Measurements from ENCODE around the gene EVC2.

EVC2 gene

DNA sequence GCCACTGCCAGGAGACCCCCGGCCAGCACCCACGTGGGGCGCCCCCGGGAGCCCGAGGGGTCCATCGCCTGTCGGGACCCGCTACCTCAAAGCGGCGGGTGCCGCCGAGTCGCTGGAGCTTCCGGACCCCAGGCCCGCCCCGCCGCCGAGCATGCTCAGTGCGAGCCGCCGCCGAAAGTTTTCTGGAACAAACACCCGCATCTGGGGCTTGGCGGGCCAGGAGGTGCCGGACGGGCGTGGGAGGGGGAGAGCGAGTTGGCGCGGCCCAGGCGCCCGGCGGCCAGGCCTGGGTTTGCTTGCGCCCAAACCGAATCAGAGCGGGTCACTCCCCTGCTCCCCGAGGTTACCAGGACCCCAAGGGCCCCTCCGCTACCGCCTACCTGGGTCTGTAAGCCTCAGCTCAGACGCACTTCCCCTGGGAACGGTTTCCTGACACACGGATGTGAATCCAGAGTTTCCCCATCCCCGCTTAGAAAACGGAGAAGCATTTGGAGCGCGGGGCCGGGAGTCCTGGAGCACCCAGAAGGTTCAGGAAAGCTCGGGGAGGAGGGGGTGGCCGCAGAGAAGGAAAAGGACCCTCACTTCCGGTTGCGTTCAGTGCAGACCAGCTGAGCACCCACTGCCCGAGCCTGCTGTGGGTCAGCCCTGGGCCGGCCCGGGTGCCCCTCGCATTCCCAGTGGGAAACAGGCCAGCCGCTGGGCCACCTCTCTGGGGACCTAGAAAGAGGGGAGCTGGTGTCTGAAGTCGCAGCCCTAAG lies at the start of gene EVC2:
Gene EVC2 (minus strand): TSS at position 111 of the 758 bp plus-strand sequence. CDS start 46 bp downstream, at position 65.
- no peak for DNase-seq

DNA sequence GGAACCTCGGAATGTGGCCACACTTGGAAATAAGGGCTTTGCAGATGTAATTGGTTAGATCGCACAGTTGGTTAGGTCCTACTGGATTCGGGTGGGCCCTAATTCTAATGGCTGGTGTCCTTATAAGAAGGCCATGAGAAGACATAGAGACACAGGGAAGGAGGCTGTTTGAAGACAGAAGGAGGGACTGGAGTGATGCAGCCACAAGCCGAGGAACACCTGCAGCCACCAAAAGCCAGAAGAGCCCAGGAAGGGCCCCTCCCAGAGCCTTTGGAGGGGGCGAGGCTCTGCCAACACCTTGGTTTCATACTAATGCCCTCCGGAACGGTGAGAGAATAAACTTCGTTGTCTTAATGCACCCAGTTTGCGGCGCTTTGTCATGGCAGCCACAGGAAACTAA lies 49.6 kb upstream of the EVC2 start:
- no peak for DNase-seq

DNA sequence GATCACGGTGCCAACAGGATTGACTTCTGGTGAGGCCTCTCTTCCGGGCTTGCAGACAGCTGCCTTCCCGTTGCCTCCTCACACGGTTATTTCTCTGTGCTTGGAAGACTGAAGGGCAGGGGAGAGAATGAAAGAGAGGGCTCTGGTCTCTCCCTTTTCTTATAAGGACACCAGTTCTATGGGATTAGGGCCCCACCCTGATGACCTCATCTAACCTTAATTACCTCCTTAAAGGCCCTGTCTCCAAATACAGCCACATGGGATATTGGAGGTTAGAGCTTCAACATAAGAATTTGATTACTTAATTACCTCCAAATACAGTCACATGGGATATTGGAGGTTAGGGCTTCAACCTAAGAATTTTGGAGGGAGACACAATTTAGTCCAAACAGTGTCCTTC lies 49.2 kb upstream of the EVC2 start:
- no peak for DNase-seq

DNA sequence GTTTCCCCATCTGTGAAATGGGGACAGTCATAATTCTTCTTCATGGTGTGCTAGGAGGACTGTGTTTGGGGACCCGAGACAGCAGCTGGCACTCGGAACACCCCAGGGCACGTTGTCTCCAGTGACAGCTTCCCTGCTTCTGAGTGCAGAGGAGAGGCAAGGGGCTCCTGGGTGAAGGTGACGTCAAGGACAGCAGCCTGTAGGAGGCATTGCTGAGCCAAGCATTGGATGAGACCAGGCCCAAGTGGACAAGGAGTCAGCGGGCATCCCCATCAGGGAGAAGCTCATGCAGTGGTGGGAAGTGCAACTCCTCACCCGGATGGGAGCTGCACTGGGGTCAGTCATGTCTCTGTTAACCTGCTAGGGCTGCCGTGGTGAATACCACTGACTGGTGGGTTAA lies 48.7 kb upstream of the EVC2 start:
- DNase-seq: no peak

GRCh38 chr4:5756271-5756670 lies 47.9 kb upstream of the EVC2 start:
- DNase-seq: no peak

DNA sequence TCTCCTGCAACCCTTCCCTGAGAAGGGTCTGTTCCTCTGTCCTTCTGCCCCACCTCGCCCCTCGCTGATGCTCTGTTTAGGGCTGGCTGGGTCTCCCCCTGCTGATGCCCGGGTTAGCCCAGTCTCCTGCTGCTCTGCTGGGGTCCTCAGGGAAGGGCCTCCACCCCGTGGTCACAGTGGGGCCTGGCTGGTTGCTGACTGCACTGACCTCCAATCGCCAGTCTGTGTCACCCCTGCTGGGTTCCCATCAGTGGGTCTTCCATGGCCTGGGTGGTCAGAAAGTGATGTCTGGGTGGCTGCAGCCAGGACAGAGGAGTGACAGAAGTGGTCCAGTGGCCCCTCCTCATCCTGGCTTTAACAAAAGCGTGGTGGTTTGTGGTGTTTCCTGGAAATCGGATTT lies 47.3 kb upstream of the EVC2 start:
- no peak for DNase-seq

GRCh38 chr4:5755161-5755560 lies 46.8 kb upstream of the EVC2 start:
- DNase-seq: no peak

DNA sequence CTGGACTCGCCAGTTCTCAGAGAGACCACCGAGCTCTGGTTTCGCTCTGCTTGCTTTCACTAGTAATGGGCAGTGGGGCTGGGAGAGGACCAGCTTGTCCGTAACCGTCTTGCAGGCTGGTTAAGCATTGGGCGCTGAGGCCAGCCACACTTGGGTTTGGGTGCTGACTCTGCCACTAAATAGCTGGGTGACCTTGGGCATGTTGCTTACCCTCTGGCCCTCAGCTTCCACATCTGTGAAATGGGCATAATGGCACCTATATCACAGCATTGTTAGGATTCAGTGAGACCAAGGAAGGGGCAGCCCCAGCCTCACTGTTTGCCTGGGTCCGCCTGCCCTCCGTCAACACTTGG lies 46.1 kb upstream of the EVC2 start:
- DNase-seq: no peak

GRCh38 chr4:5753766-5754528 lies 45.6 kb upstream of the EVC2 start:
- no peak for DNase-seq

DNA sequence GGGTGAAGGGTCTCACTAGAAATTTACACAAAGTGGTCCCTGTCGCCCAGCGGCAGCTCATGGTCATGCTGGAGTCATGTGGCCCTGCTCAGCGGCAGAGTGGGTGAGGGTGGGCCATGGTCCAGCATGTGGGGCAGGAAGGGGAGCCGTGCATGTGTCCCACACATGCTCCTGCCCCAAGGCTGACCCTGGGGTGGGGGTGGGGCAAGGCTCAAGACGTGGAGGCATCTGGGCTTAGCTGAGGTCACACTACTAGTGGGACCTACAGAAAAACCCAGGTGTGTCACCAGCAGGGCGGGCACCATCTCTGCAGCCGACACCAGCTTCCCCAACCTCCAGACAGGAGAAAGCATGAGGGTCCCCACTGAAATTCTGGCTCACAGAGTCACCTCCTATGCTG lies 45.0 kb upstream of the EVC2 start:
- DNase-seq: no peak

DNA sequence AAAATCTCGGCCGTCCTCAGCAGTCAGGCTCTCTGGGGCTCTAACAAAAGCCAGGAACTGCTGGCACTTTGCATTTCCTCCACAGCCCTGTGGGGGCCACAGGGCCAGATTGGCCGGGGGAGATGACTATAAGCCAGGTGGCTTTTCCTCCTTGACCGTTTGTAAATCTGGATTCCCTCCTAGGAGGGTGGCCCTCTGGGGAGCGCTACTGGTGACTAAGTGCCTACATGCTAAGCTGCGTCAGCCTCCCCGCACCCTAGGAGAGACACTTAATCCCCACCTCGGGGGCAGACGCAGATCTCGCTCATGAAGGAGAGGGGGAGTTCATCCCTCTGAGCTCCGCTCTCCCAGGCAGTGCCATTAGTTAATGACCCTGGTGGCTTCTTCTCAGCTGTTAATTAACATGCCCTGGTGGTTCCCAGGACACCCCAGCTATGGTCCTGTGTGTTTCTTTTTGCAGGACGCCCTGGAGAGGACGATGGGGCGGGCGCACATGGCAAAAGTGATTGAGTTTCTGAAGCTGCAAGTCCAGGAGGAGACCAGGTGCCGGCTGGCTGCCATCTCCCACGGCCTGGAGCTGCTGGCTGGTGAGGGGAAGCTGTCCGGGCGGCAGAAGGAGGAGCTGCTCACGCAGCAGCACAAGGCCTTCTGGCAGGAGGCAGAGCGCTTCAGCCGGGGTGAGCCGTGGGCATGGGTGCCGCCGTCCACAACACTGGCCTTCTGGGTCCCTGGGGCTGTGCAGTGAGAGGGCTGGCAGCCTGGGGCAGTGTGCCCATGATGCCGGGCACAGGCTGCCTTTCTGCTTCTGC lies 44.2 kb upstream of the EVC2 start:
- no peak for DNase-seq

GRCh38 chr4:5751666-5752375 lies 43.5 kb upstream of the EVC2 start:
- DNase-seq: no peak

- DNase-seq: no peak
Observed at GRCh38 chr4:5750946-5751665, 42.7 kb upstream of the EVC2 start.

DNA sequence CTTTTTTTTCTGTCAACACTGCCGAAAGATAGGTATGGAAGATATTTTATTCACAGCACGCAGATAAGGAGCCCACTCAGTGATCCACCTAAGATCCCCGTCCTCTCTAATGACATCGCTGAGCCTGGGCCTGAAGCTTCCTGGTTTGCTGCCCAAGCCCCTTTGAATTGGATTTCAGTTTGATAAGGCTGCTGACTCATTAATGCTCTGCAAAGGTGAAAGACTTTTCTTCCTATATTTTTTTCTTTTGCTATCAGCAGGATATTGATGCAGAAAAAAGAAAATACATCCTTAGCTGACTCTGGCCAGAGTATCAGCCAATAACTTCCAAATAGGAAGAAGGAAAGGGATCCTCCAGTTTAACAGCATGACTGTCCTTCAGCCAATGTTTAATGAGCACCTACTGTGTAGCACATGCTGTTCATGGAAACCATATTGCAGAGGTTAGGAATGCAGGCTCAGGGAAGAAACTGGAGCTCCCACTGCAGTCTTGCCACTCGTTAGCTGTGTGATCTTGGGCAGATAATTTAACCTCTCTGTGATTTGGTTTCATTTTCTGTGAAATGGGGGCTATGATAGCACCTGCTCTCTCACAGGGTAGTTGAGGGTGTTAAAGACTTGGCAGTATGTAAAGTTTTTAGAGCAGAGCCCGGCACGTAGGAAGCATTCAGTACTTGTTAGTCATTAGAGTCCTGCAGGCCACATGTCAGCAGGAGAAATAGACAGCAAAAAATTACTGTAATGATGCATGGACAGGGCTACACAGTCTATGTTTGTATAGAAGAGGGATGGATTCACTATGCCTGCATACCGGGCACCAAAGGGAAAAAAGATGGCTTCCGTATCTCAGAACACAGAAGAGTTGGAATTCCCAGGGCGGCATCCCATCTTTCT lies 41.9 kb upstream of the EVC2 start:
- DNase-seq: no peak

DNA sequence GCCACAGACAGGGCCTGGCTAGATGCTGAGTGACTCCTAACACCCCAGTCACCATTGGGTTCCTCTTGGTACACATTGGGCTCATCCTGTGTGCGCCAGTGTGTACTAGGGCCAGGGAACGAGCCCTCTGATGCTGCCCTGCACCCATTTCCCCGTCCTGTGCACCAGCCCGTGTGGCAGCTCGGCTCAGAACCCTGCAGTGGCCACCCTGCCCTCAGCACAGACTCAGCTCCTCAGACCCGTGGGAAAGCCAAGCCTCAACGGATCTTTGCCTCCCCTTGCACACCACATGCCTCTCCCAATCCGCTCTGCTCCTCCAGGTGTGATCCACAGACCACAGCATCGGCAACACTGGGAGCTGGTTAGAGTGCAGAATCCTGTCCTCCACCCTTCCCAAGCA lies 41.2 kb upstream of the EVC2 start:
- no peak for DNase-seq

GRCh38 chr4:5747738-5748375 lies 39.5 kb upstream of the EVC2 start:
- no peak for DNase-seq

DNA sequence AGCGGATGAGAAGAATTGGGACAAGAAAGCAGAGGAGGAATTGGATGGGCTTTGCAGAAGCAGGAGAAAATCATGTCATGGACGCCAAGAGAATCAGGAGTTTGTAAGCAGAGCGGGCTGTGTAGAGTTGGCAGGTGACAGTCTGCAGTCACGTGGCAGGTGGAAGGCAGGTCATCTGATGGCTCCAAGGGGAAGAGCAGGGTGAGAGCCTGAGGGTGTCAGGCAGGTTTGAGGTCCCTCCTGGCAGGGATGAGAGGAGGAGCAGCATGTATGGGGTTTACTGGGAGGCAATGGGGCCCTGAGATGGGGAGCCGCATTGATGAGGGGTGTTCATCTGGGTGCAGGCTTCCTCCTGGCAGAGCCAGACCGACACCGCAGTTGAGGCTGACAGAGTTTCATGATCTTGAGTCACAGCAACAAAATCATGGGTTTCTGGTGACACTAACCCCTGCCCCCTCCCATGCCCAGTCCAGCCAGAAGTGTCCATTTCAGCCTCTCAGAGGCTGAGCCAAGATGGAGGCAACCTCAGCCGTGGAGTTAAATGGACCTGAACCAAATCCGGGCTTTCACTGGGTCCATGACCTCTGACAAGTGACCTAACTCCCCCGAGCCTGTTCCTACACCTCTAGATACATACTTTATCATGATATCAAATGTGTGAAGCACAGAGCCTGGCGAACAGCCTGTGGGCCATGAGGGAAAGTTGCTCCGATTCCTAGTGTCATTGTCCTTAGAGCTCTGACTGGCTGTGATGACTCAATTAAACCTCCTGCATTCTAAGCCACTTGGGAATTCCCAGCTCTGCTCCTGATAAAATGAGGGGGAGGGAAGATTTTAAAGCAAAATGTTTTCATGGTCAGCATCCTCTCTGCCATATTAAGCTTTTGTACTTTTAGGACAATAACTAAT lies 38.7 kb upstream of the EVC2 start:
- no peak for DNase-seq

DNA sequence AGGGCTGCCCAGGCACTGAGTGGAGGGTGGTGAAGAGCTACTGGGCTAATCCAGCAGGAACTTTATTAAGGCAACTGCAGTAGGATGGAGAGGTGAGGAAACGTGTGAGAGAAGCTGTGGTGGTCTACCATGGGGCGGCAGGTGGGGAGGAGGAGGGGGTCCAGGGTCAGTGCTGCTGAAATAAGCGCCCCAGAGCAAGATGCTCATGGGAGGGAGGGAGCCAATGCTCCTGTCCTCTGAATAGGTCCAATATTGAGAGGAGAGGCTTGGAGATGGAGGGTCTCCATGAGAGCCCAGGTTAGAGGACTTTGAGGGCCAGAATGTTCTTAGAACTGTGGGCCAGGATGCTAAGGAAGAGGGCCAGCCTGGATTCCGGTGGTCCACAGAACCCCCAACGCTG lies 37.9 kb upstream of the EVC2 start:
- no peak for DNase-seq

GRCh38 chr4:5742968-5743367 lies 34.6 kb upstream of the EVC2 start:
- DNase-seq: no peak

- no peak for DNase-seq
Observed at GRCh38 chr4:5742388-5742787, 34.0 kb upstream of the EVC2 start.
